ENCODE data around the gene SLC16A3.

The SLC16A3 gene

DNA sequence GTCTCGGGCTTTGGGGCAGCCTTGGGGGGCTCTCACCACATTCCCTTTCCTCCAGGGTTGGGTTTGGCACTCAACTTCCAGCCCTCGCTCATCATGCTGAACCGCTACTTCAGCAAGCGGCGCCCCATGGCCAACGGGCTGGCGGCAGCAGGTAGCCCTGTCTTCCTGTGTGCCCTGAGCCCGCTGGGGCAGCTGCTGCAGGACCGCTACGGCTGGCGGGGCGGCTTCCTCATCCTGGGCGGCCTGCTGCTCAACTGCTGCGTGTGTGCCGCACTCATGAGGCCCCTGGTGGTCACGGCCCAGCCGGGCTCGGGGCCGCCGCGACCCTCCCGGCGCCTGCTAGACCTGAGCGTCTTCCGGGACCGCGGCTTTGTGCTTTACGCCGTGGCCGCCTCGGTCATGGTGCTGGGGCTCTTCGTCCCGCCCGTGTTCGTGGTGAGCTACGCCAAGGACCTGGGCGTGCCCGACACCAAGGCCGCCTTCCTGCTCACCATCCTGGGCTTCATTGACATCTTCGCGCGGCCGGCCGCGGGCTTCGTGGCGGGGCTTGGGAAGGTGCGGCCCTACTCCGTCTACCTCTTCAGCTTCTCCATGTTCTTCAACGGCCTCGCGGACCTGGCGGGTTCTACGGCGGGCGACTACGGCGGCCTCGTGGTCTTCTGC is 8.4 kb downstream of the SLC16A3 start:
- DNase-seq, result no peak

DNA sequence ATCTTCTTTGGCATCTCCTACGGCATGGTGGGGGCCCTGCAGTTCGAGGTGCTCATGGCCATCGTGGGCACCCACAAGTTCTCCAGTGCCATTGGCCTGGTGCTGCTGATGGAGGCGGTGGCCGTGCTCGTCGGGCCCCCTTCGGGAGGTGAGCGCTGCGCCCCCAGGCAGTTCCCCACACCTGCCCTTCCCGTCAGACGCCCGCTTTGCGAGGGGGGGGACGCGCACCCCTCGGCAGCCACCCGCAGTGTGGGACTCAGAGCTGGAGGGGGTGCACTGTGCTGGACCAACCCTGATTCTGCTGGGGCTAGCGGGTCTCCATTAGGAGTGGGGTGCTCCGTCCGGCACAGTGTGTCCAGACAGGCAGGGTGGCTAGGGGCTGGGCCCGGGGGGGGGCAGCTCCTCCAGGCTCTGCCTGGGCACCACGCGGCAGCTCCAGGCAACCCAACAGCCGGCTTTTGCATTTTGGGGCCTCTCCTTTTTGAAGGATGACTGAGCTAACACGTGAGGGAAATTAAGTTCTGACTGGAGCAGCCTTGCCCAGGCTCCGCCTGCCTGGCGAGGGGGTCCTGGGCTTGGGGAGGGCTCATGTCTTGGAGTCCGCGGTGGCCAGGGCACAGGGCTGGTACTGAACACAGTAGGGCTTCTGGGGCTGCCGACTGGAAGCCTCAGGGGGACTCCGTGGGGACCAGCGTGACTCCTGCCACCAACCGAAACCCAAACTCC is 9.1 kb downstream of the SLC16A3 start:
- DNase-seq, result no peak

DNA sequence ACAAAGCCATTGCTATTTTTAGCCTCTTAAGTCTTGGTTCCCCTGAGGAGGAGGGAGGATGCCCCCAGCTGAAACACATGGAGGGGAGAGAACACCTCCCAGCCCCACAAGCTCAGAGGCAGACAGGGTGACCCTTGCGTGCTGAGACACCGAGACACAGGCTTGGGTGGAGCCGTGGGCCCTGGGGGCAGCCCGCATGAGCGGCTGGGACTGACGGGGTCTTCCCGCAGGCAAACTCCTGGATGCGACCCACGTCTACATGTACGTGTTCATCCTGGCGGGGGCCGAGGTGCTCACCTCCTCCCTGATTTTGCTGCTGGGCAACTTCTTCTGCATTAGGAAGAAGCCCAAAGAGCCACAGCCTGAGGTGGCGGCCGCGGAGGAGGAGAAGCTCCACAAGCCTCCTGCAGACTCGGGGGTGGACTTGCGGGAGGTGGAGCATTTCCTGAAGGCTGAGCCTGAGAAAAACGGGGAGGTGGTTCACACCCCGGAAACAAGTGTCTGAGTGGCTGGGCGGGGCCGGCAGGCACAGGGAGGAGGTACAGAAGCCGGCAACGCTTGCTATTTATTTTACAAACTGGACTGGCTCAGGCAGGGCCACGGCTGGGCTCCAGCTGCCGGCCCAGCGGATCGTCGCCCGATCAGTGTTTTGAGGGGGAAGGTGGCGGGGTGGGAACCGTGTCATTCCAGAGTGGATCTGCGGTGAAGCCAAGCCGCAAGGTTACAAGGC is 9.8 kb downstream of the SLC16A3 start:
- DNase-seq, result no peak

DNA sequence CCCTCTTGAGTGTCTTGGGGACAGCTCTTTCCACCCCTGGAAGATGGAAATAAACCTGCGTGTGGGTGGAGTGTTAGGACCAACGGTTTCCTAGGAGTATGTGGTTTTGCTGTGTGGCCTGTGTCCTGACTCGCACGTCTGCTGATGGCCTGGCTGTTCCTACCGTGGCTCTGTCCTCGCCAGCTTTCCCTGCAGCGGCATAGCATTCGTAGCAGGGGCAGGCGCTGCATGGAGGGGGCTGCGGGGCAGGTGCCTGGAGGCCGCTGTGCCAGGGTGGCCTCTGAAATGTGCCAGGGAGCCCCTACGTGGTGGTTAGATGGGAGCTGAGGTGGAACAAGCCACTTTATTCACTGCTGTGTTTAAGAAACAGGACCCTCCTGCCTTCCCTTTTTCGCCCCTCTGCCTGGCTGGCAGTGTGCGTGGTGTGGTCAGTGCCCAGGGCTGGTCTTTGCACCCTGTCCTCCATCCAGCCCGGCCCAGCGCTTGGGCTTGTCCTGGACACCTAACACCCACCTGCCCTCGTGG is 10.6 kb downstream of the SLC16A3 start:
- no peak for DNase-seq

- DNase-seq, result no peak
Measured at GRCh38 chr17:82239926-82240505, 11.2 kb downstream of the SLC16A3 start.

DNA sequence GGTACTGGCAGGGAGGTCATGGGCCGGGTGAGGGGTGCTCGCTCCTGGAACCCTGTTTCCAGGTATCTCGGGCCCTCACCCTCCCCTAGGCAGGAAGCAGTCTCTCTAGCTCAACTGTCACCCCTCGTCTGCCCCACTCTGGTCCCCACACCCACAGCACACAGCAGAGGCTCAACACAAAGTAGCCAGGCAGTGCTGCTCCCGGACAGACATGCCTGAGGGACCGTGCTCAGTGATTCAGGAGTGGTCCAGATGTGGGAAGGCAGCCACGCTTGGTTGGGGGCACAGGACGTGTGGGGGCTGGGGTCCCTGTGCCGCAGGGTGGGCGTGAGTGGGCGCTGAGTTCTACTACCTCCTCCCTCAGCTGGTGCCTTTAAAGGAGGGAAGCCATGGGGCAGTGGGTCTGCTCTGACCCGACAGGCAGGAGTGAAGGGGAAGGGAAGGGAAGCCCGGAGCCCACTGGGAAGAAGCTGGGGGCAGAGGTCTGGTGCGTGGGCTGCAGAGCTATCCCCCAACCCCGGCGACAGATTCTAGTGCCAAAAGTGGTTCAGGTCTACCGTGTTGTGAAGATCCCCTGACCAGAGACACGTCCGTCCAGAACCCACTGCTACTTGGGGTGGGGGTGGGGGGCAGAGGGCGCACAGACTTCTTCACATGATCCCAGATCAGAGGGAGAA is 11.8 kb downstream of the SLC16A3 start:
- DNase-seq, result no peak

- no peak for DNase-seq
Measured at GRCh38 chr17:82241183-82241925, 12.5 kb downstream of the SLC16A3 start.

- DNase-seq, result no peak
Measured at GRCh38 chr17:82241926-82242697, 13.3 kb downstream of the SLC16A3 start.

- no peak for DNase-seq
Measured at GRCh38 chr17:82242698-82242976, 13.8 kb downstream of the SLC16A3 start.

GRCh38 chr17:82242977-82243647 is 14.3 kb downstream of the SLC16A3 start:
- DNase-seq, result no peak

DNA sequence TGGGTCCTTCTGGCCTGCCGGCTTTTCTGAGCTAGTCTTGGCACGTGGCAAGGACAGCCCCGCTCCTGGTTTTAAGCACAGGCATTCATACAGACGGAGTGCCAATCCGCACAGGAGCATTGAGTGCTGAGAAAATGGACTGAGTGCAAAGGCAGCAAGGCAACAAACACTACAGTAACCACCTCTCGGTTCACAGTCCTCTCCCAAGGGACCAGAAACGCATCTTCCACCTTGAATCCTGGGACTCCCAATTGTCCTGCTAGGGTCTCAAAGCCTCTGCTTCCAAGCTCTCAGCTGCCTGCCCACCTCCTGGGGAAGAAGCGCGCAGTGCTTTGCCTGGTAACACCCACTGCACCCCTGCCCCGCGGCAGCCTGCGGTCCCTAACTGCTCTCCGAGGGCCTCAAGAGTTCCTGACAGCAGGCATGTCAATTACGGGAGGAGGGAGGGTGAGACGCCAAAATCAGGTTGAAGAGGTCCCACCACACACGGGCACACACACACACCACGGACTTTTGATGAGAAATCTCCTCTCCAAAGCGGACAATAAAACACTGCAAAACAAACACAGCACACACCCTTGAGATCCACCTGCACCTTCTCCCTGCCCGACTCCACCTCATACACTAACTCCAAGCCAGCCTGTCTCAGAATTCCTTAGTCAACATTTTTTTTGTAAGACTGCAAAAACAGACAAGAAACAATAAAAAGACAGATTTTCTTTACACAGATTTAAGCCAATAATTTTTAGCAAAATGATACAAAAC is 15.0 kb downstream of the SLC16A3 start:
- no peak for DNase-seq

DNA sequence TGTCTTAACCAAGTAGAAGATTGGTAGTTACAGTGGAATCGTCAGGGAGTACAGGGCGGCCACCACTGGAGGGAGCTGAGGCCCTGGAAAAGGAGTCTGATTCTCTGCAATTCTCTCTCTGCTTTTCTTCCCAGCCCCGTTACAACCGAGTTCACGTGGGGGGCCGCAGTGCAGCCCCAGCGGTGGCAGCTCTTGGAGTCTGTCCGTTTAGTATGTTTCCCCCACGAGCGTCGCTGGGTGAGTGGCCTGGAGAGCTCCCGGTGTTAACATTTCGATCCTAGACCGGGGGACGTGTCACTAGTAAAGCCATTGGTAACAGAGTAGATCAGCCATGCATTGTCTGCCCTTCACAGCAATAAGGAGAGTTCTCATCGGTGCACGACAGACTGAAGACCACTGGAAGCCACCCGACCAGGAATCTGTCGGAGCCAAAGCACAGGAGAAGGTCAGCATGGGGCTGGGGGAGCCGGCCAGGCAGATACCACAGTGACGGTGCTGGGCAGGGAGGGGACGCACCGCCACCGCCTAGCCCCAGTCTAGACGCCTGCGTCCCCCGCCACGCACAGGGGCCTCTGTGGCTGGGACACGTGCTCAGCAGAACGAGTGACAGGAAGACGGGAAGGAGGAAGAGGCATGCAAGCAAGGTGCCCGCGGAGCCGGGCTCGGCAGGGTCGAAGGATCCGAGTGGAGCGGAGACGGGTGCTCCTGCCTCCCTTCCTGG is 15.7 kb downstream of the SLC16A3 start:
- no peak for DNase-seq

GRCh38 chr17:82245134-82246039 is 16.5 kb downstream of the SLC16A3 start:
- DNase-seq, result no peak

DNA sequence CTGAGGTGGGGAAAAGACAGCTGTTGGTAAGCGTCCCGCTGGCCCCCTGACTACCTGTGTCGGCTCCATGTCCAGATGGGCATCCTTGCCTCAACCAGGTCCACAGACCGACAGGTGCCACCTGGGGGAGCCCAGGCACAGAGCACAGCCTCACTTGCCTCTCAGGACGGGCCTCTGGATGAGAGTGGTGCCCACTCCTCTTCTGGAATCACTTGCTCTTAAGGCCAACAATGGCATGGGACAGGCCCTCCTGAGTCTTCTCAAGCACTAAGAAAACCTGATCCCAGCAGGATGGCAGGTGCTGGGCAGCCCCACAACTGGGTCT is 17.2 kb downstream of the SLC16A3 start:
- DNase-seq, result no peak

DNA sequence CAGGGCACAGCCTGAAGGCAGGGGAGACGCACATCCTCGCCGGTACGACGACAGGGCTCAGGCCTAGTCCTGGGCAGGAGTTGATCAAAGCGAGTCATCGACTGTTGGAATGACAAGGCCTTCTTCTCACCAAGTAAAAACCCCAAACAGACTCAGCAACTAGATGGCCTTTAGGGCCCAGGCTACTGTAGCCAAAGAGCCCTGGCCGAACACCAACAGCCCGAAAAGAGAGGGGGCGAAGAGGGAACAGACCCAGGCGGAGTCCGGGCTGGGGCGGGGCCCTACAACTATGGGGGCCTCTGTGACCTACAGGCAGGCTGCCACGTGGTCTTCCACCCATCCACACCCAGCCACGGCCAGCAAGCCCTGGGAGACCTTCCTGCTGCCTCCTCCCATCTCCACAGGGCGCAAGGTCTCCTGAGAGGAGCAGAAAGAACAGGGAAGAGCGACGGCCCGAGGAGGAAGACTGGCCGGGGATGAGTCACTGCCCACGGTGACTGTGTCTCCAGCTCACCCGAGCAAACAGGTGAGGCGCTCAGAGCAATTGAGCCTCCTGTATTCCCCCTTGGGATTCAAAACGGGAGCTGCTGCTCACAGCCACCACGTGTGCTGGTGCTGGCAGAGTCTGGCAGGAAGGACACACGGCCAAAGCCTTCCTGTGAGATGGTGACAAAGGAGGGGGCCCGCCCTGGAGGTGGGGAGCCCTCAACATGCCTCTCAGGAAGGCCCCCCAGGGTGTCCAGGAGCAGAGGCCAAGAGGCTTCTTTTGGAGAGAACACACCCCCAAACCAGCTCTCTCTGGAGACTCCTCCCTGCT is 17.7 kb downstream of the SLC16A3 start:
- no peak for DNase-seq

DNA sequence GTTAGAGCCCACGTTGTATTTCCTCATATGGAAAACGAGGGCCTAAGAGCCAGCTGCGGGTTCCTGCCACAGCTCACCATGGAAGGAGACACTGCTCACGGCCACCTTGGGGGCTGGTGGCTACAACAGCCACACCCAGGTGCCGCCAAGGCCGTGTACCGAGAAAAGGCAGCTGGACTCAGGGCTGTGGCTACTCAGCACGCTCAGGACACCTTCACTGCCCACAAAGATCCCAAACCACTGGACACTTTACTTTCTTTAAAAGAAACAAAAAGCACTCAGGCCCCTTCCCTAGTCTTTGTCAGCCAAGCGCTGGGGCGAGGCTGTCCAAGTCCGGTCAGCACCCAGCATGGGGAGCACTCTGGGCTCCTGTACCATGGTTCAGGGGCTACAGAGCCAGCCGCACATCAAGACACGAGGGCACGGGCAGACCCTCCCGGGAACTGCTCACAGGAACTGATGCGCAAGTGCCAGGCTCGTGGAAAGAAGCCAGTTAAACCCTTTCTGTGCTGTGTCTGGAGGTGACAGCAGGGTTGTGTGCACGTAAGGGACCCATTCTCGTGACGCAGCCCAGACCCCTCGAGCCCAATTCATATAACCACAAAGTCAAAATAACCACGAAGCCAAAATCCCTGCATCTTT is 18.5 kb downstream of the SLC16A3 start:
- DNase-seq, result no peak
